ENCODE measurements around the gene AMPD3. TPM values are rescaled to one million over a fixed set of nuclear protein-coding genes. Genes with fewer than 3 reads are reported as not detected.

The AMPD3 gene
- total RNA-seq, 1 donor from 2014 or later: 6.8 TPM

DNA sequence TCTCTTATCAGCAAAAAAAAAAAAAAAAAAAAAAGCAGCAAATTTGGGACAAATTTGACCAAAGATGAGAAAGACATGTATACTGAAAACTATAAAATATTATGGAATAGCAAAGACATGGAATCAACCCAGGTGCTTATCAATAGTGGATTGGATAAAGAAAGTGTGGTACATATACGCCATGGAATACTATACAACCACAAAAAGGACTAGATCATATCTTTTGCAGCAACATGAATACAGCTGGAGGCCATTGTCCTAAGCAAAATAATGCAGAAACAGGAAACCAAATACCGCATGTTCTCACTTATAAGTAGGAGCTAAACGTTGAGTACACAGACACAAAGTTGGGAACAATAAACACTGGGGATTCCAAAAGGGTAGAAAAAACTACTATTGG is 87.7 kb downstream of the AMPD3 start:
- TF ChIP-seq, protein P1, sequence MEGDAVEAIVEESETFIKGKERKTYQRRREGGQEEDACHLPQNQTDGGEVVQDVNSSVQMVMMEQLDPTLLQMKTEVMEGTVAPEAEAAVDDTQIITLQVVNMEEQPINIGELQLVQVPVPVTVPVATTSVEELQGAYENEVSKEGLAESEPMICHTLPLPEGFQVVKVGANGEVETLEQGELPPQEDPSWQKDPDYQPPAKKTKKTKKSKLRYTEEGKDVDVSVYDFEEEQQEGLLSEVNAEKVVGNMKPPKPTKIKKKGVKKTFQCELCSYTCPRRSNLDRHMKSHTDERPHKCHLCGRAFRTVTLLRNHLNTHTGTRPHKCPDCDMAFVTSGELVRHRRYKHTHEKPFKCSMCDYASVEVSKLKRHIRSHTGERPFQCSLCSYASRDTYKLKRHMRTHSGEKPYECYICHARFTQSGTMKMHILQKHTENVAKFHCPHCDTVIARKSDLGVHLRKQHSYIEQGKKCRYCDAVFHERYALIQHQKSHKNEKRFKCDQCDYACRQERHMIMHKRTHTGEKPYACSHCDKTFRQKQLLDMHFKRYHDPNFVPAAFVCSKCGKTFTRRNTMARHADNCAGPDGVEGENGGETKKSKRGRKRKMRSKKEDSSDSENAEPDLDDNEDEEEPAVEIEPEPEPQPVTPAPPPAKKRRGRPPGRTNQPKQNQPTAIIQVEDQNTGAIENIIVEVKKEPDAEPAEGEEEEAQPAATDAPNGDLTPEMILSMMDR (IDR thresholded peaks at IDR 0.05; ENCODE audit: unreplicated experiment): no peak
- no peak for DNase-seq (ENCODE audit: low spot score in 2 of 2, unreplicated experiment in 2 of 2)
- no peak overlapping the region for H3K27ac Mint-ChIP-seq
- no peaks in the 10 kb centered on the region for H3K36me3 Mint-ChIP-seq
- peaks cover 6% of the 10 kb centered on the region for H3K9me3 Mint-ChIP-seq
- H3K27me3 Mint-ChIP-seq (ENCODE audit: low read depth): peaks cover 5% of the 10 kb centered on the region
- peaks cover 11% of the 10 kb centered on the region for H3K4me1 Mint-ChIP-seq
- H3K4me3 Mint-ChIP-seq: no peak overlapping the region

DNA sequence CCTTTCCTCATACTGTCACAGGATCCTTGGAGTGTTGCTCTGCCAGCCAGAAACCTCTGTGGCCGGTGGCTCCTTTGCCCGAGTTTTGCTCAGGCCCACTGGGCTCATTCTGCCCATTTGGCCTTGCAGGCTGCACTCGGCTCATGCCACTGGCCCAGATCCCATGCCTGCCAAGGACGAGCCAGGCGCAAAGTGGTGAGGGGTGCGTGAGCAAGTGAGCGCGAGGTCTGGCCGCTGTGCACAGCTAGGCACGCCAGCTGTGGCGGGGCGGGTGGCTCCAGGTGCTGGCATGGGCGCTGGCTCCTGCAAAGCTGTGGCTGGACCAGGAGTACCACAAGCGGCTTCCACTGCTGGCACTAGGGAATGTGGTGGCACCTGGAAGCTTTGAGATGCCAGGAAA is 88.7 kb downstream of the AMPD3 start:
- no peak overlapping the region for H3K4me3 Mint-ChIP-seq
- DNase-seq (ENCODE audit: low spot score in 2 of 2, unreplicated experiment in 2 of 2): no peak

DNA sequence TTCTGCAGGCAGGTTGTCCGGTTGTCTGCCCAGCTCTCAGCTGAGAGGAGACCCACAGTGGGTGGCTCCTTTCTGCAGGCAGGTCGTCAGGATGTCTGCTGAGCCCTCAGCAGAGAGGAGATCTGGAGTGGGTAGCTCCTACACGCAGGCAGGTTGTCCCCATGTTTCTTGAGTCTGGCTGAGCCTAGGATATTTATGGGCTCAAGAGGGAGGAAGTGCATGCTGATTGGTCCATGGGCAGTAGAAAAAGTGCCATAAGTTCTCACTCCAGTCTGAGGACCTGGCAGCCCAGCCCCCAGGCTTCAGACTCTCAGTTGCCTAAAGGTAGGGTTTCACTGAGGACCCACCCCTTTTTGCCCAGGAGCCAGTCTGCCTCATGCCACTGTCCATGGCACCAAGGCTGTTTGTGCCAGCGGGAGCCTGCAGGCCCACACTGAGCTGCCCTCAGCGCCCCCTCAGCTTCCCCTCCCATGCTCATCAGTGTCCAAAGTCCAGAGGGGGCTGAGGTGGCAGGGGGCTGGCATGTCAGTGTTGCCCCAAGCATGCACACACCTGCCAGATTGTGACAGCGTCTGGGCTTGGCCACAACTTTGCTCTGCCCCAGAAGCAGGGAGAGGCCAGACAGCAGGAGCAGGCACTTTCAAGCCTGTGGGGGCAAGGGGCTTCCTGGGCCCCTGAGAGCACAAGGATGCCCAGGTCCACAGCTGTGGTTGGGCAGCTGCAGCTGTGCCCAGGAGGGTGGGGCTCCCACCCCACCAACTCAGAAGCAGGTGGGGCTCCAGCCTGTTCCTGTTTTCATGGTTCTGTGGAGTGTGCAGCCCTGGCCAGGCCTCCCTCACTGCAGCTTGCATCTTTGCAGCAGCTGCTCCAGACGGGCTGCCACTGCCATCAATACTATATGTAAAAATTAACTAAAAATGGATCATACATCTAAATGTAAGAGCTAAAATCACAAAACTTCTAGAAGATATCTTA is 89.7 kb downstream of the AMPD3 start:
- H3K36me3 Mint-ChIP-seq: no peaks in the 10 kb centered on the region
- peaks cover 18% of the 10 kb centered on the region for H3K27me3 Mint-ChIP-seq (ENCODE audit: low read depth)
- no peak for DNase-seq (ENCODE audit: low spot score in 2 of 2, unreplicated experiment in 2 of 2)
- peaks cover 6% of the 10 kb centered on the region for H3K9me3 Mint-ChIP-seq
- H3K4me1 Mint-ChIP-seq: peaks cover 8% of the 10 kb centered on the region
- no peak overlapping the region for H3K4me3 Mint-ChIP-seq
- no peak overlapping the region for H3K27ac Mint-ChIP-seq
- TF ChIP-seq, protein P1 (IDR thresholded peaks at IDR 0.05; ENCODE audit: unreplicated experiment): no peak

More for the DNA sequence above, 88.7 kb downstream of the AMPD3 start:
- H3K27me3 Mint-ChIP-seq (ENCODE audit: low read depth): peaks cover 14% of the 10 kb centered on the region
- peaks cover 11% of the 10 kb centered on the region for H3K4me1 Mint-ChIP-seq
- H3K27ac Mint-ChIP-seq: no peak overlapping the region
- TF ChIP-seq, protein P1 (IDR thresholded peaks at IDR 0.05; ENCODE audit: unreplicated experiment): no peak
- H3K36me3 Mint-ChIP-seq: no peaks in the 10 kb centered on the region
- peaks cover 6% of the 10 kb centered on the region for H3K9me3 Mint-ChIP-seq

DNA sequence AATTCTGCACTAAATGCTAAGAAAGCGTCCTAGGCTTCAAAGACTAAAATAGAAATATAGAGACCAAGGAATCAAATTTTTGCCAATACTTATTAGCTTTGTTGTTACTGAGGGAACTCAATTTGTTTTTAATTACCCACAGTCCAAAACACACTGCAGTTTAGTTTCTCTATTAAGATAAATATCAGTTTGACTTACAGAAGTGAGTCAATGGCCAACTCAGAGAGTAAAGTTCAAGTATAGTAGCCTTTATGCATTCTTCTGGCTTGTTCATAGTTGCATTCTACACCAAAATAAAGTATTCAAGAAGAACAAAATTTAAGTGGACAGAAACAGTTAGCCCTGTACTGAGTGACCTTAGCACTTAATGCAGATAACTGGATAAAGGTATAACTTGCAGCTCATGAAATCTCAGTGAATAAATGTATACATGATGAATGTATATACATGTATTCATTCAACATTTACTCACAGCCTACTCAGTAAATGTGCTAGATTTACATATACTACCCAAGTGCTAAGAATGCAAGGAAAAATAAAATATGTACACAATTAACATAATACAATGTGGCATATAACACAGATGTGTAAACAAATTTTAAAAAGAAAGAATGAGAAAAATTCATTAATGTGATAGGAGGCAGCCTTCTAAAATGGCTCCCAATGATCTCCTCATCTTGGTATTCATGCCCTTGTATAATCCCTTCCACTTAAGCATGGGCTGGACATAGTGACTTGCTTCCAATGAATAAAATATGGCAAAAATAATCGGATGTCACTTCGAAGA is 95.6 kb downstream of the AMPD3 start:
- Mint-ChIP-seq H3K9me3 (peaks cover 18% of the 10 kb centered on the region), H3K36me3 (no peaks in the 10 kb centered on the region), H3K27ac (no peak overlapping the region), H3K4me1 (no peaks in the 10 kb centered on the region), H3K27me3 (ENCODE audit: low read depth) (peaks cover 24% of the 10 kb centered on the region), H3K4me3 (no peak overlapping the region)
- DNase-seq (ENCODE audit: low spot score in 2 of 2, unreplicated experiment in 2 of 2): no peak
- TF ChIP-seq, protein P1 (IDR thresholded peaks at IDR 0.05; ENCODE audit: unreplicated experiment): no peak

DNA sequence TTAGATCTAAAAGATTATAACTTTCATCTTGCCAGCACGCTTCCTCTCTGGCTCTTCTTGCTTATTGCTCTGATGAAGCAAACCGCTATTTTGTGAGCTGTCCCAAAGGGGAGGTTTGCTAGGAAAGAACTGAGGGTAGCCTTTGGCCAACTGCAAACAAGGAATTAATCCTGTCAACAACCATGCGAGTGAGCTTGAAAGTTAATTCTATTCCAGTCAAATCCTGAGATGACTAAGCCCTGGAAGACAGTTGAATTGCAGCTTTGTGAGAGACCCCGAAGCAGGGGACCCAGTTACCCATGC is 96.2 kb downstream of the AMPD3 start:
- no peak for DNase-seq (ENCODE audit: low spot score in 2 of 2, unreplicated experiment in 2 of 2)
- no peak overlapping the region for H3K27ac Mint-ChIP-seq
- no peaks in the 10 kb centered on the region for H3K4me1 Mint-ChIP-seq
- H3K4me3 Mint-ChIP-seq: no peak overlapping the region
- H3K27me3 Mint-ChIP-seq (ENCODE audit: low read depth): peaks cover 22% of the 10 kb centered on the region
- TF ChIP-seq, protein P1 (IDR thresholded peaks at IDR 0.05; ENCODE audit: unreplicated experiment): no peak
- peaks cover 14% of the 10 kb centered on the region for H3K9me3 Mint-ChIP-seq
- no peaks in the 10 kb centered on the region for H3K36me3 Mint-ChIP-seq

Data from mesothelial cell of epicardium (in vitro differentiated cells).